Mononuclear cell (primary cell): Measurements from ENCODE around the gene R3HDM2. TPM values are rescaled to one million over a fixed set of nuclear protein-coding genes. Genes with fewer than 3 reads are reported as not detected.

Source experiments
- H3K27me3 ChIP-seq: 2 replicates; pipeline ENCODE4 v1.6.0; 2011; ENCODE audit warnings: low read length, control low read depth; ENCODE audit not compliant: insufficient read depth
- H3K4me1 ChIP-seq: 2 replicates; pipeline ENCODE4 v1.5.1; 2011; ENCODE audit warnings: mild to moderate bottlenecking, low read length, control low read depth; ENCODE audit not compliant: insufficient read depth
- H3K4me3 ChIP-seq: 2 replicates; pipeline ENCODE4 v1.5.1; 2011; ENCODE audit warnings: mild to moderate bottlenecking, low read length, moderate library complexity
- H3K9me3 ChIP-seq: 2 replicates; pipeline ENCODE4 v1.5.1; 2011; ENCODE audit warnings: low read depth, mild to moderate bottlenecking, control low read depth, low read length
- total RNA-seq: library from RNA; depleted of rRNA; stranded (reverse); fragments of >200 nt; gene quantifications from one replicate; pipeline ENCODE4 v1.2.3, GENCODE V29; 2012

Gene R3HDM2
- total RNA-seq, 1 donor: 31.3 TPM

DNA sequence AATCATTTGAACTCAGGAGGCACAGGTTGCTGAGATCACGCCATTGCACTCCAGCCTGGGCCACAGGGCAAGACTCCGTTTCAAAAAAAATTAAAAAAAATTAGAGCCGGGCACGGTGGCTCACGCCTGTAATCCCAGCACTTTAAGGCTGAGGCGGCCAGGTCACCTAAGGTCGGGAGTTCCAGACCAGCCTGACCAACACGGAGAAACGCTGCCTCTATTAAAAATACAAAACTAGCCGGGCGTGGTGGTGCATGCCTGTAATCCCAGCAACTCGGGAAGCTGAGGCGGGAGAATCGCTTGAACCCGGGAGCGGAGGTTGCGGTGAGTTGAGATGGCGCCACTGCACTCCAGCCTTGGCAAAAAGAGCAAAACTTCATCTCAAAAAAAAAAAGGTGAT, 35.7 kb downstream of the R3HDM2 start:
- H3K4me1 ChIP-seq: no peaks in the 10 kb centered on the region
- no peaks in the 10 kb centered on the region for H3K27me3 ChIP-seq
- H3K4me3 ChIP-seq: no peak overlapping the region
- H3K9me3 ChIP-seq: no peaks in the 10 kb centered on the region

DNA sequence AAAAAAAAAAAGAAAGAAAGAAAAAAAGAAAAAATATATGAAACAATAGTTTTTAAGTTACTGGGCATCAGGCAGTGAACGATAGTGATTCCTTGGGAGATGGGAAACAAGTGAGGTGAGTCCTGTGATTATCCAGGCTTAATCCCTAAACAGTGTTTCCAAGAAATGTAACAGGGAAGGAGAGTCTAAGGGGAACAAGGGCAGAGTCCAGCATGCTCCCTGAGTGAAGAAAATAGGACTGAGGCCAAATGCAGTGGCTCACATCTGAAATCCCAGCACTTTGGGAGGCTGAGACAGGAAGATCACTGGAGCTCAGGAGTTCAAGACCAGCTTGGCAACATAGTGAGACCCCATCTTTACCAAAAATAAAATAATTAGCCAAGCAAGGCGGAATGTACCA, 40.7 kb downstream of the R3HDM2 start:
- Histone ChIP-seq H3K27me3 (no peaks in the 10 kb centered on the region), H3K4me3 (no peak overlapping the region), H3K9me3 (no peaks in the 10 kb centered on the region), H3K4me1 (no peaks in the 10 kb centered on the region)

DNA sequence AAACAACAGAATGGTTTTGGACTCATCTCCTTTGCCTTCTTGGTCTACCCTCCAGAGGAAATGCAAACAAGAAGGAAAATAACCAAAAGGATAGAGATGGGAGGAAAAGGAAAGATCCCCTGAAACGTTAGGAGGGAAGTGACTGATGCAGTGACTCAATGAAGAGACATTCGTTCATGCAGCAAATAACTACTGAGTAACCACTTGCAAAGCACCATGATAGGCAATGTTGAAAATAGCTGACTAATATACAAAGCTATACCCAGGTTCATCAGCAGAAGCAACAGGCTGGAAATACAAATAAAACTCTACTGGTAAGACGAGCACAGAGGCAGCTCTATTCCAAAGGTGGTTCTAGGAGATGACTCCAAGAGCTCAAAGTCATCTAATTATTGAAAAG, 41.8 kb downstream of the R3HDM2 start:
- no peak overlapping the region for H3K4me3 ChIP-seq

DNA sequence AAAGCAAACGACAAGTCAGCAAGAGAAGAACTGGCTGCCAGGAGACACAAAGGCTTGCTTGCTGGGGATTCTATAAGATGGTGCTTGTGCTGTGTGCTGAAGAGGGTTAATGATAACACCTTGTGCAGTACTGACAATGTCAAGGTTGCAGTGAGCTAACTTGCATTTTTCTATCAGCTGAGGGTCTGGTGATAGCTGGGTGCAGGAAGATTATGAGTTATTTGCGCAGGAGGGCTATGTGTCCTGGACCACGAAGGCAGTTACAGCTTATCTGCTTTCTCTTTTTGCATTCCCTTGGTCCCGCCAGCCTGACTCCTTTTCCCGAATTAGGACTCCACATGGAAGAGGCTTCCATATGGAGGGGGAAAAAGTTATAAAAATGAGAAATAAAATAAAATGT, 42.4 kb downstream of the R3HDM2 start:
- no peaks in the 10 kb centered on the region for H3K9me3 ChIP-seq
- H3K27me3 ChIP-seq: no peaks in the 10 kb centered on the region
- H3K4me3 ChIP-seq: no peak overlapping the region
- no peaks in the 10 kb centered on the region for H3K4me1 ChIP-seq

More for the DNA sequence above, 41.8 kb downstream of the R3HDM2 start:
- Histone ChIP-seq H3K27me3 (no peaks in the 10 kb centered on the region), H3K9me3 (no peaks in the 10 kb centered on the region), H3K4me1 (no peaks in the 10 kb centered on the region)

DNA sequence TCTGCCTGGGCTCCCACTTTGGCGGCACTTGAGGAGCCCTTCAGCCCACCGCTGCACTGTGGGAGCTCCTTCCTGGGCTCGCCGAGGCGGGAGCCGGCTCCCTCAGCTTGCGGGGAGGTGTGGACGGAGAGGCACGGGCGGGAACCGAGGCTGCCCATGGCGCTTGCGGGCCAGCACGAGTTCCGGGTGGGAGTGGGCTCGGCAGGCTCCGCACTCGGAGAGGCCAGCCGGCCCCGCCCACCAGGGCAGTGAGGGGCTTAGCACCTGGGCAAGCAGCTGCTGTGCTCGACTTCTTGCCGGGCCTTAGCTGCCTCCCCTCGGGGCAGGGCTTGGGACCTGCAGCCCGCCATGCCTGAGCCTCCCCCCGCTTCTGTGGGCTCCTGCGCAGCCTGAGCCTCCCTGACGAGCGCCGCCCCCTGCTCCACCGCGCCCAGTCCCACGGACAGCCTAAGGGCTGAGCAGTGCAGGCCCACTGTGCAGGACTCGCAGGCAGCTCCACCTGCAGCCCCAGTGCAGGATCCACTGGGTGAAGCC, 44.6 kb downstream of the R3HDM2 start:
- H3K4me3 ChIP-seq: no peak overlapping the region
- no peaks in the 10 kb centered on the region for H3K27me3 ChIP-seq
- no peaks in the 10 kb centered on the region for H3K9me3 ChIP-seq
- no peaks in the 10 kb centered on the region for H3K4me1 ChIP-seq

DNA sequence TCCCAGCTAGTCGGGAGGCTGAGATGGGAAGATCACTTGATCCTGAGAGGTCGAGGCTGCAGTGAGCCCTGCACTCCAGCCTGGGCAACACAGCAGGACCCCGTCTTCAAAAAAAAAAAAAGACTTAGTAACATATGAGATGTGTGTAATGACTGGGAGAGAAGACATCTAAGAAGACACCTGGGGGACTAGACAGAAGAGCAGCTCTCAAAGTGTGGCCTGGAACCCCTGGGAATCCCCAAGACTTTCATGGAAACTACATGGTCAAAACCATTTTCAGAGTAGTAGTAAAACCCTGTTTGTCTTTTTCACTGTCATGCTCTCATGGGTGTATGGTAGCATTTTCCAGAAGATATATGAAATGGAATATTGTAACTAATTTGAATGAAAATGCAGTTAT, 45.3 kb downstream of the R3HDM2 start:
- Histone ChIP-seq H3K9me3 (no peaks in the 10 kb centered on the region), H3K4me3 (no peak overlapping the region), H3K27me3 (no peaks in the 10 kb centered on the region), H3K4me1 (no peaks in the 10 kb centered on the region)

DNA sequence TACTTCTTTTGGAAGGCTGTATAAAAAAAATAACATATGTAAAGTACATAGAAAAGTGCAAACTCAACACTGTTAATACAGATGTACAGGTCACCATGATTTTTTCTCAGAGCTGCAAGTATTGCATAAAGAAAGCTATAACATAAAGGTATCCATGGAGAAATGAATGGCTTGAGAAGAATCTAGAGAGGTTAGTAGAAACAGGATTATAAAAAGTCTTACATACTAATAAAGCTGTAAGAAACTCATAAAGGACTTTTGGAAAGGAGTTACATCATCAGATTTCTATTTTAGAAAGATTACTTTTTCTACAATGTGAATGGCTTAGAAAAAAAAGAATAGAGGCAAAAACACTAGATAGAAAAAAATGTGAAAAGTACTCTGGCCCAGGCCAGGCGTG, 46.4 kb downstream of the R3HDM2 start:
- no peaks in the 10 kb centered on the region for H3K4me1 ChIP-seq
- H3K27me3 ChIP-seq: no peaks in the 10 kb centered on the region
- no peak overlapping the region for H3K4me3 ChIP-seq
- H3K9me3 ChIP-seq: no peaks in the 10 kb centered on the region

DNA sequence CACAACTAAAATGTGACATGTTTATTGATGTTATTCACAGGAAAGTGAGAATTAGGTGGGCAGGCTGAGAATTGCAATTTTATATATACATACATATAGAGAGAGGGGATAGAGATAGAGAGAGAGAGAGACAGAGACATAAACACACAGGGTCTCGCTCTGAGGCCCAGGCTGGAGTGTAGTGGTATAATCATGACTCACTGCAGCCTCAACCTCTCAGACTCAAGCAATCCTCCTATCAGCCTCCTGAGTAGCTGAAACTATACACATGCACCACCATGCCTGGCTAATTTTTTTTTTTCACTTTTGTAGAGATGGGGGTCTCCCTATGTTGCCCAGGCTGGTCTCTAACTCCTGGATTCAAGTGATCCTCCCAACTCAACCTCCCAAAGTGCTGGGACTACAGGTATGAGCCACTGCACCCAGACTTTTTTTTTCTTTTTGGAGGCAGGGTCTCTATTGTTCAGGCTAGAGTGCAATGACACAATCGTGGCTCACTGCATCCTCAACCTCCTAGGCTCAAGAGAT, 49.1 kb downstream of the R3HDM2 start:
- Histone ChIP-seq H3K4me1 (no peaks in the 10 kb centered on the region), H3K4me3 (no peak overlapping the region), H3K27me3 (no peaks in the 10 kb centered on the region), H3K9me3 (no peaks in the 10 kb centered on the region)

DNA sequence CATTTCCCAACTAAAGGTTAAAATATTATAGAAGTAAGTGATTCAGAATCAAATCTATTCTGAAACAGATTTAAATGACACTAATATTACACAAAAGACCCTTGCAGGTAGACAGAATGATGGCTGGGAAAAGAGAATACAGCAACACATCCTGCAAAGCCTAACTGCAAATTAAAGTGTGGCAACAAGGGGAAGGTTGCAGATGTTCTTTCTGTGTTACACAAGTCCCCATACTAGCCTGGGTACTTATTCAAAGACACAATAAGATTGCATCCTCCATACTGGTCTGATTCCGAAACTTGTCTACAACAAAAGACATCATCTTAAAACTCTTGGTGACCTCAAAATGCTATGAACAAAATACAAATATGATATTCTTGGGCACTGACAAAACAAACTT, 50.5 kb downstream of the R3HDM2 start:
- Histone ChIP-seq H3K4me3 (no peak overlapping the region), H3K27me3 (no peaks in the 10 kb centered on the region), H3K4me1 (no peaks in the 10 kb centered on the region), H3K9me3 (no peaks in the 10 kb centered on the region)

DNA sequence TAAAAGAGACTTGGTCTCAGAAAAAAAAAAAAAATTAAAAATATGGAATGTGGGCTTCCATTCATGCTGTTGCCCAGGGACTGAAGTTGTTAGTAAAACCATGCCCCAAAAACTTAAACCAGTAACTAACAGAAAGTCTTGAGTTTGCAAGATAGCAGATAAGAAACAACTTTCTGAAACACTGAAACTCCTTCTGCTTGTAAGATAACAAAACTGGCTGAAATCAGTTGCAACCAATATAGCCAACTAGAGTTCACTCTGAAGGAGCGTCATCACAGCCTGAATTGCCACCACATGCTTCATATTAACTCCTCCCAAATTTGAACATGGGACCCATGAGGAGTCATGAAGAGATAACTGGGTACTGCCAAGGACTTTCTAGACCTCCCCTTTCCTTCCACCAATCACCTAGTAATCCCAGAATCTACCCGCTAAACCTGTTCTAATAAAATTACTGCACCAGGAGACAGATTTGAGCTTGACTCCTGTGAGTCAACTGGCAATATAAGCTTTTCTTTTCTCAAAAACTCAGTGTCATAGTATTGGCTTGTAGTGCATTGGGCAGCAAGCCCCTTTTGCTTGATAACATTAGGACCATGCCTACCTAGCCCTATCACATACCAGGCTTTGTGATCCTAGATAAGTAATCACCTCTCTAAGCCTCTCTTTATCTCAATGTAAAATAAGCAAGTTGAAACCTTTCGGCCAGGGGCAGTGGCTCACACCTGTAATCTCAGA, 53.6 kb downstream of the R3HDM2 start:
- no peaks in the 10 kb centered on the region for H3K27me3 ChIP-seq
- H3K4me3 ChIP-seq: no peak overlapping the region
- no peaks in the 10 kb centered on the region for H3K9me3 ChIP-seq
- no peaks in the 10 kb centered on the region for H3K4me1 ChIP-seq

DNA sequence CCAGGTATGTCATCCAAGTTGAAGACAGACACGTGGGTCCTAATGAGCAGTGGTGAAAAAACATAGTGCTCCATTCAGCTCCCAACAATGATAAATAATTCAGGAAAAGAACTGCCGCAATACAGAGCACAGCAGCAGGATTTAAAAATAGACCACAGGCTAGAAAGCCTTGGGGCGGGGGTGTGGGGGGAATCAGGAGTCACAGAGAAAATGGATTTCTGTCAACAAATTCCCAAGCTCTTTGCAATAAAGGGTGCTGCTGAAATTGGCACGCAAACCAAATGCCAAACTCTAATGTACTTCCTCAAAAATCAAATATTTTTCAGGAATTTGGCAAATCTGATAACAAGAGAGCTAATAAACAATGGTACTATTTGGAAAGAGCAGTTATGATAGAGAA, 58.6 kb downstream of the R3HDM2 start:
- no peaks in the 10 kb centered on the region for H3K4me1 ChIP-seq
- H3K27me3 ChIP-seq: no peaks in the 10 kb centered on the region
- H3K4me3 ChIP-seq: no peak overlapping the region
- H3K9me3 ChIP-seq: no peaks in the 10 kb centered on the region

DNA sequence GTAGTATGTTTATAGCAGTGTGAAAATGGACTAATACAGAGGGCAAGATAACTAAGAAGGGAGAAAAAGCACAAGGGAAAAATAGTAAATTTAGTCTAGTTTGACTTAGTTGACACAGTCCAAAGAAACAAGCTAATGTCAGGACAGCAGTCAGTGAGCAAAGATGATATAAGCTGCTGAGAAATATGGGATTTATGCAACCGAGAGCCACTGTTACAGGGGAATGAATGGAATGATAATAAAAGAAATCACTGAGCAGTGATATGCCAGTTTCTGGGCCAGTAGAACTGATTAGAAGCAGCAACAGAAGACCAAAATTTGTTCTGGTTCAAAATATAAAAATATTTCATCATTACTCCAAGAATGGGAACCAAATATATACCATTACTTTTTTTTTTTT, 60.1 kb downstream of the R3HDM2 start:
- Histone ChIP-seq H3K4me3 (no peak overlapping the region), H3K9me3 (no peaks in the 10 kb centered on the region), H3K27me3 (no peaks in the 10 kb centered on the region), H3K4me1 (no peaks in the 10 kb centered on the region)

DNA sequence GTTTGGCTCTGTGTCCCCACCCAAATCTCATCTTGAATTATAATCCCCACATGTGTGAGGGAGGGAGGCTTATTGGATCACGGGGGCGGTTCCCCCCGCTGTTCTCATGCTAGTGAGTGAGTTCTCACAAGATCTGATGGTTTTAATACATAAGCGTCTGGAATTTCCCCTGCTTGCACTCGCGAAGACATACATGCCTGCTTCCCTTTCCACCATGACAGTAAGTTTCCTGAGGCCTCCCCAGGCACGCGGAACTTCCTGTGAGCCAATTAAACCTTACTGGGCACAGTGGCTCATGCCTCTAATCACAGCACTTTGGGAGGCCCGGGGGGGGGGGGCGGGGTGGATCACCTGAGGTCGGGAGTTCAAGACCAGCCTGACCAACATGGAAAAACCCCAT, 60.8 kb downstream of the R3HDM2 start:
- Histone ChIP-seq H3K4me3 (no peak overlapping the region), H3K9me3 (no peaks in the 10 kb centered on the region), H3K27me3 (no peaks in the 10 kb centered on the region), H3K4me1 (no peaks in the 10 kb centered on the region)

DNA sequence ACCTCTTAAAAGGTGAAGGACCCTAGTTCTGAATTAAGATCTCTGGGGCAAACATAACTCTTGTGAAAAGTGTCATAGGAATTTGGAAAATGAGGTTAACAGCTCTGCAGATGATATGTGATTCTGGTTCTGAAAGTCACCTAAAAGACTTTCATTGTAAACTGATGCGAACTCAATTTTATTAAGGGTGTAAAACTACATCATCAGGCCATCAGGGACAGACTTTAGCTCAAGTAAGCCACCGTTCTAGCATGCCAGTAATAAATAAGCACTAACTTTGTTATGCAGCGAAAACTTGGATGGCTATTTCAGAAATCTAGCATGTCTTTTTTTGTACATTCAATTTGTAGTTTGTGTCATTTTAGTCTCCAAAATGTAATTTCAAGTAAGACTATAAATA, 61.6 kb downstream of the R3HDM2 start:
- Histone ChIP-seq H3K4me3 (no peak overlapping the region), H3K4me1 (no peaks in the 10 kb centered on the region), H3K9me3 (no peaks in the 10 kb centered on the region), H3K27me3 (no peaks in the 10 kb centered on the region)

DNA sequence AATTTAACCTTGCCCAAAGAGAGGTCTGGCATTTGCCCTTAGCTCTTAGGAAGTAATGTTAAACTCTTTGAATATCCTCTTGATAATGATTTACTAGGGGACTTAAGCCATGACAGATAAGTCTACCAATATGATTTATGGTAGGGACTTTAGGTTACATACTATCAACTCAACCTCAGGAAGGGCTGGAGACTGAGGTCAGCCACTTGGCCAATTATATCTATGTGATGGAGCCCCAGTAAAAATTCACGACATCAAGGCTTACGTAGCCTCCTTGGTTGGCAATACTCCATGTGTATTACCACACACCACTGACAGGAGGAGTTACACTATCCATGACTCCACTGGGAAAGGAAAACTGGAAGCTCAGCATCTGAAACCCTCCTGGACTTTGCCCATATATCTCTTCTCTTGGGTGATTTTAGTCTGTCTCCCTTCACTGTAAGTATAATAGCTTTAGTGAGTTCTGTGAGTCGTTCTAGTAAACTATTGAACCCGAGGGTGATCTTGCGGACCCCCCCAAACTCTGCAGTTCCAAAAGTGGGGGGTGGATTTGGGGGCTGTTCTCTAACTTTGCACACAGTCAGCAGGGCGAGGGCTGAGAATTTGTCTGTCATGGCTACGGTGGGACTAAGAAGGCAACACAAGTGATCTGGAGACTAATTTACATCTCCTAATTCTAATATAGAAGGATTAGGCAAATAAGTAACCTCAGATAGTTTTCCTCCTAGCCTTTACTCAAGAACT, 62.3 kb downstream of the R3HDM2 start:
- no peaks in the 10 kb centered on the region for H3K27me3 ChIP-seq
- H3K4me3 ChIP-seq: no peak overlapping the region
- H3K4me1 ChIP-seq: no peaks in the 10 kb centered on the region
- H3K9me3 ChIP-seq: no peaks in the 10 kb centered on the region
